BJ (cell line): ENCODE data around the gene ZBBX. TPM values are rescaled to one million over a fixed set of nuclear protein-coding genes. Genes with fewer than 3 reads are reported as not detected.

ENCODE experiments used
- CTCF ChIA-PET: fragments of 350-600 bp; formaldehyde crosslinking; extraction: SDS; loops from one replicate; lab custom pipeline; 2021; ENCODE audit warnings: antibody characterized with exemption, inconsistent platforms; lab: Yijun Ruan, JAX
- POLR2A ChIA-PET: fragments of 300-600 bp; sonication (Branson Sonifier 250); formaldehyde crosslinking; extraction: SDS; loops from one replicate; lab custom pipeline; 2021; ENCODE audit warnings: antibody characterized with exemption; lab: Charles Lee
- DNase-seq: peaks from one replicate; pipeline ENCODE4 v3.0.0-alpha.2; 2011; ENCODE audit warnings: low read depth
- H3K27me3 ChIP-seq: 2 replicates; pipeline ENCODE4 v1.6.0; 2011; ENCODE audit warnings: low read length; ENCODE audit not compliant: control insufficient read depth, insufficient read depth
- H3K36me3 ChIP-seq: 2 replicates; pipeline ENCODE4 v1.5.1; 2011; ENCODE audit warnings: low read length; ENCODE audit not compliant: control insufficient read depth, insufficient read depth
- H3K4me3 ChIP-seq: 2 replicates; pipeline ENCODE4 v1.5.1; 2011; ENCODE audit warnings: low read depth, mild to moderate bottlenecking, control low read depth, low read length
- CTCF ChIP-seq: IDR thresholded peaks from 2 replicates; pipeline ENCODE4 v1.5.1; 2011; ENCODE audit warnings: low read depth, mild to moderate bottlenecking, control low read depth, inconsistent platforms, low read length, moderate library complexity; ENCODE audit not compliant: insufficient read depth
- polyA plus RNA-seq: library from polyadenylated mRNA; depleted of rRNA; stranded (reverse); fragments of >200 nt; gene quantifications from 2 replicates; pipeline ENCODE4 v1.2.3, GENCODE V29; 2011

ZBBX gene
- polyA plus RNA-seq, 1 experiment = not detected

- no peak overlapping the region for H3K4me3 ChIP-seq
- TF ChIP-seq CTCF = no peak
- ChIA-PET CTCF (no interaction called here), POLR2A (no interaction called here)
- H3K27me3 ChIP-seq = no peaks in the 10 kb centered on the region
- no peak for DNase-seq
- H3K36me3 ChIP-seq = no peaks in the 10 kb centered on the region
These were observed 18.1 kb downstream of the ZBBX start for GRCh38 chr3:167361948-167362347.

GRCh38 chr3:167361306-167361705 lies 18.8 kb downstream of the ZBBX start:
- no peak for TF ChIP-seq CTCF
- no peak for DNase-seq
- ChIA-PET POLR2A (no interaction called here), CTCF (no interaction called here)
- no peaks in the 10 kb centered on the region for H3K36me3 ChIP-seq
- H3K4me3 ChIP-seq = no peak overlapping the region
- no peaks in the 10 kb centered on the region for H3K27me3 ChIP-seq

DNA sequence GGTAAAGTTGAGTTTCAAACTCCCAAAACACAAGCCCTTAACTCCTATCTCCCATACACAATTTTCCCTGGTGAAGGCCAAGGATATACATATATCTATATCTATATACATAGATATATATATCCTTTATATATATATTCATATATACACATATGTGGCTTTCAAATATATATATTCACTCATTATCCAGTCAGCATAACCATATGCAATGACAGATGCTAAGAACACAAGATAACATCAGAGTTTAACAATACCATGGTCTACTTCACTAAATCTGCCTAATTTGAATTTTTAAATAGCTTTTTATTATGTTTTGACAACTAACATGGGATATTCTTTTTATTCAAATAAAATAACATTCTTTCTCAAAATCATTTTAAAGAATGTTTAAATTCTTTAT lies 24.7 kb downstream of the ZBBX start:
- Histone ChIP-seq H3K4me3 (no peak overlapping the region), H3K36me3 (no peaks in the 10 kb centered on the region), H3K27me3 (no peaks in the 10 kb centered on the region)
- CTCF ChIA-PET = interaction anchor here (1.0 kb wide), 1 partner anchor 25 kb away, joined by 5 read pairs; the partner anchor contains the start of gene ZBBX
- DNase-seq = no peak
- POLR2A ChIA-PET = no interaction called here
- no peak for TF ChIP-seq CTCF

GRCh38 chr3:167354751-167355150 lies 25.3 kb downstream of the ZBBX start:
- CTCF ChIA-PET = interaction anchor here (0.6 to 1.0 kb wide), 2 partner anchors 25 to 1010 kb away, joined by 3 to 5 read pairs; partner anchors contain the start of gene ZBBX
- no peak for DNase-seq
- POLR2A ChIA-PET = no interaction called here
- Histone ChIP-seq H3K4me3 (no peak overlapping the region), H3K36me3 (no peaks in the 10 kb centered on the region), H3K27me3 (no peaks in the 10 kb centered on the region)
- TF ChIP-seq CTCF = no peak

DNA sequence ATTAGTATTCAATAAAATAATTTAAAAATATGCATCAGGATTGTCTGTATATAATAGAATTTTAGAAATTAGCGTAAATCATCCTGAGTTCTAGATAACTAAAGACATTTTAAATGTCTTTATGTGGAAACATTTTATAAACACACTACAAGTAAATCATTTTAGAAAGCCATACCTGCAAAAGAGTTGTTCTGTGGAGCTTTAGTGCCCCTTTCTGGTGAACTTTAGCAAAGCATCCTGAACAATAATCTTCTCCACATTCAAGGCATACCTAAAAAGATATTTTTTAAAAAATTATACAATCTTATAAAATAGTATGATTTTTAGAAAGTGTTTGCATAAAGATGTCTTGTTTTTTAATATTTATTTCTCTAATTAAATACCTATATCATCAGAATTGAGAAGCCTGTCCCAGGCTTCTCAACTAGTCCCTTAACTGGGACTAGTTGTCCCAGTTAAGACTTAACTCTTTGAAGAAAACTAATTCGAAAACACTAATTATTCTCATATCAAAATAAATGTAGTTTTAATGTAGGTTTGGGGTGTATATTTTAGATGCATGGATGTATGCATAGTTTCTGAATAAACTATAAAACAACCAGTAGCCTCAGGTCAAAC lies 29.7 kb downstream of the ZBBX start:
- no peak for TF ChIP-seq CTCF
- ChIA-PET POLR2A (no interaction called here), CTCF (no interaction called here)
- no peak overlapping the region for H3K4me3 ChIP-seq
- H3K36me3 ChIP-seq = no peaks in the 10 kb centered on the region
- H3K27me3 ChIP-seq = no peaks in the 10 kb centered on the region
- DNase-seq = no peak
